SKM-1 (cell line): ENCODE measurements around the gene HEG1.

Experiments used
- DNase-seq: peaks from one replicate; lab custom pipeline; 2025; ENCODE audit not compliant: unreplicated experiment; lab: John Stamatoyannopoulos, UW

HEG1 gene

DNA sequence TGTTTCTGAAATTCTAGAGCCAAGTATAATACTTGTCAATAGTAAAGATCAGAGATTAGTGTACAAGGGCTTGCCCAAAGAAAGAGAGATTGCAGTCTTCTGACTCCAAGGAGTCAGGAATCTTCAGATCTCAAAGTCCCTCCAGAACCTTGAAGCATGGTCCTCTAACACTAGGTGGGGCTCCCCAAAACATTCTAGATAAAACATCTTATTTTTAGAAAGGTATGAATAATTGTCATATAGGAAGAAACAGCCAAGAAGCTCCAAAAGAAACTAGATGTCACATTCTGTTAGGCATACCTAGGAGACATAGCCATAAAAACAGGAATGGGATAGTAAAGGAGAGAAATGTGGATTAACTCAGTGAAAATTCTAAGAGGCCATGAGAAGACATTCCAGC lies 132.0 kb downstream of the HEG1 start:
- no peak for DNase-seq

DNA sequence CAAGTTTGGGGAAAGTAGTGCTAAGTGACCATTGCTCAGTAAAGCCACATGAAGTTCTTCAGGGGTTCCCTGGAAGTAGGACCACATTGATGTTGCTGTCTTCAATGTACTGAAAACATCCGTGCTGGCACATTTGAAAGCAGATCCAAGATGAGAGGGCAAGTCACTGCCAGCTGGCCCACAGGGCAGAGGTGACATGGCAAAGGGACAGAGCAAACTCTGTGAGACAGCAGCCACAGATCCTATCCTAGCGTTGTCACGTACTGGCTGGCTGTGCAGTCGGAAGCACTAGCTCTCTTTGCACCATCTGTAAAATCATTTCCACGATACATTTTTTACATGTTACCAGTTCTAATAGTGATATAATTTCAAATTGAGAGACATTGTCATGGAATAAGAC lies 135.1 kb downstream of the HEG1 start:
- no peak for DNase-seq

DNA sequence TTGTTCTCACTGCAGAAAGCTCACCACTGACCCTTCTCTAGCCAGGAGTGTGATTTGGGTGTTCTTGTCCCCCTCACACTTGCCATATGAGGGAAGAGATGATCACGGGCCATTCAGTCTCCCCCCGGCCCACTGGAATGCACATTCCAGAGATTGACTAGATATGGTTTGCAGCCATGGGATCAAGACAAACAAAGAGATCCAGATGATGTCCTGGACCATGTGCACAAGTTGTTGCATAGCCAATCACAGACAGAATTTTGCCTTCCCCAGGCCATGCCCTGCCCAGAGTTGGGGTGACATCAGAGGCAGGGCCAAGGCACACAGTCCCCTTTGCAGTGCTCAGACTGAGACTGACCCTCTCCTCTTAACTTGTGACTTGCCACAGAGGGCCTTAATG lies 136.0 kb downstream of the HEG1 start:
- no peak for DNase-seq

DNA sequence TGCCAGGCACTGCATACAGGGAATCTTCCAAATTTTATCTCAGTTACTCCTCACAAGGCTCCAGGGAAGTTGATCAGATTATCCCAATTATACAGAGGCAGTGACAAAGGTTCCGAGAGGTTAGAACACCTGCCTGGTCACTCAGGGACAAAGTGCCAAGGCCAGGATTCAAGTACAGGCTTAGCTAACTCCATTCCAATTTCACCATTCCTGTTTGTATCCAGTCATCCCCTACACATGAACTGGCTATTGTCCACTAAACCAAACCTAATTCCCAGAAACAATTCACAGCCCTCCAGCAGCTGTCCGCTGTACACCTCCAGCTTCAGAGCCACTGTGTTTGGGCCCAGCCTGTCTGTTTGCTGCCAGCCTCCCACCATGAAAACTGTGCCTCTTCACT lies 137.3 kb downstream of the HEG1 start:
- no peak for DNase-seq

DNA sequence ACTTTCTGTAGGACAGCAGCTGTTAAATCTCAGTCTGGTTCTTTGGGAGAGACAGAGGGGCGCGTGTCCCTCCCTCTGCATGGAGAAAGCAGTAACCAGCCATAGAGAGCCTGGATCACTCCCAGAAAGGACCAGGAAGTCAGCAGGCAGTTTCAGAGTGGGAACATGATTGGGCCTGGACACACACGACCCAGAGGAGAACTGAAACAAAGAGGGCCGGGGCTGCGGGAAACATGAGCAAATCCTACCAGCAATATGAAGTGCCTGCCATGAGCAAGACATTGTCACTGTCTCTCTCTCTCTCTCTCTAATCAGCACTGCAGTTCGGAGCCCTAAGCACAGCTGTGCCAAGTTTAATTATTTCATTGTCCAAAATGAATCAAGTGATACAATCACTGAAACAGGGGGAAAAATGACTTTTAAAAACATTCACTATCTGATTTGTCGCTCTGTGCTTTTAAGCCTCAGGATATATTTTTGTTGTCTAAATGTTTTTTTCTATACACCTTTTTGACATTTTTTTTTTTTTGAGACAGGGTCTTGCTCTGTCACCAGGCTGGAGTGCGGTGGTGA lies 138.9 kb downstream of the HEG1 start:
- DNase-seq = no peak
